ENCODE results near the gene BAD.

BAD gene

DNA sequence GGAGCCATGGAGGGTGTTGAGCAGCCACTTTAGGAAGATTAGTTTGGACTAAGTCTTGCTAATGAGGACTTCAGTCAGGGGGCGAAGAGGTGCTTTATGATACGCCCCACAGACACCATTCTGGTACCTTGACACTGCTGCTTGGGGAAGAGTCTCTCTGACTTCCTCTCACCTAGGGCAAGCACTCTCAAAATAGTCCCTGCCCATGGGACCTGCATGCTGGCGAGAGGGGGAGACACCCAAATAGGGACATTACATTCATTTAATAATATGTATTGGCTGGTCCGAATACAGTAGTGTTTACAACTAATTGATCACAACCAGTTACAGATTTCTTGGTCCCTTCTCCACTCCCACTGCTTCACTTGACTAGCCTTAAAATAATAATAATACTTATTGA is 11.3 kb upstream of the BAD start:
- no peak for DNase-seq

DNA sequence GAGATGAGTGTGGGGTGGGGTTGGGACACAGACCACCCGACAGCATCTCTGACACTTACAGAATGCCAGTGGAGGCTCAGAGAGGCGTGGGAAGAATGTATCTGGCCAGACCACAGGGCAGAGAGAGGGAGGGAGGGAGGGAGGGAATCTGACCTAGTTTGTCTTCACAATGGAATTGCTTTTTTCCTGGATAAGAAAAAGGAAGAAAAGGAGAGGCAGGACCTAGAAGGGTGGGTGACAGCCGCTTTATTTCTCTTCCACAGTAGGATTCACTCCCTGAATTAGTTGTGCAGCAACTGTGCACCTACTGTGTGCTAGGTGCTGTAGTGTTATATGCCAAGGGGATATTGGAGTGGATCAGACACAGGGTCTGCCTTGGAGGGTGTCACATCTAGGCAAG is 10.3 kb upstream of the BAD start:
- no peak for DNase-seq

GRCh38 chr11:64292460-64293254 is 8.2 kb upstream of the BAD start:
- no peak for DNase-seq

- DNase-seq, result peak; percentile 22
These were observed 7.4 kb upstream of the BAD start for GRCh38 chr11:64291752-64292459.

- DNase-seq, result no peak
These were observed 6.8 kb upstream of the BAD start, which contains the start of gene KCNK4 for GRCh38 chr11:64291262-64291751. Gene KCNK4, plus strand, starts transcription at chr11:64291302. Its CDS starts 1,717 bp downstream, at chr11:64293019.

GRCh38 chr11:64290352-64291261 is 6.1 kb upstream of the BAD start:
- DNase-seq, result no peak

GRCh38 chr11:64289002-64289564 is 4.6 kb upstream of the BAD start:
- no peak for DNase-seq

- no peak for DNase-seq
These were observed 3.9 kb upstream of the BAD start for GRCh38 chr11:64288353-64288750.

DNA sequence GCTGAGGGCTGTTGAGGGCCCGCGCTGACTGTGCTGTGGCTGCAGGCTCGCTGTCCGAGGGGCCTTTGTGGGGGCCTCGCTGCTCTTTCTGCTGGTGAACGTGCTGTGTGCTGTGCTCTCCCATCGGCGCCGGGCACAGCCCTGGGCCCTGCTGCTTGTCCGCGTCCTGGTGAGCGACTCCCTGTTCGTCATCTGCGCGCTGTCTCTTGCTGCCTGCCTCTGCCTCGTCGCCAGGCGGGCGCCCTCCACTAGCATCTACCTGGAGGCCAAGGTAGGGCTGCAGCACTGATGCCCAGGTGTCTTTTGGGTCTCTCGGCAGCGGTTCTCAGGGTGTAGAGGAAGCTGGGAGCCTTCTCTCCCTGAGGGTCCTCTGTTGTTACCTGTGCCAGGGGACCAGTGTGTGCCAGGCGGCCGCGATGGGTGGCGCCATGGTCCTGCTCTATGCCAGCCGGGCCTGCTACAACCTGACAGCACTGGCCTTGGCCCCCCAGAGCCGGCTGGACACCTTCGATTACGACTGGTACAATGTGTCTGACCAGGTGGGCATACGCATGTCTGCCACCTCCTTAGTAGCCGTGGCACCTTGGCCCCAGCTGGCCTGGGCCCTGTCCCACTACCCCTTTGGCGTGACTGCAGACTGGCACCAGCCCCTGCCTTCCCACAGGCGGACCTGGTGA is 3.3 kb upstream of the BAD start:
- DNase-seq, result no peak

DNA sequence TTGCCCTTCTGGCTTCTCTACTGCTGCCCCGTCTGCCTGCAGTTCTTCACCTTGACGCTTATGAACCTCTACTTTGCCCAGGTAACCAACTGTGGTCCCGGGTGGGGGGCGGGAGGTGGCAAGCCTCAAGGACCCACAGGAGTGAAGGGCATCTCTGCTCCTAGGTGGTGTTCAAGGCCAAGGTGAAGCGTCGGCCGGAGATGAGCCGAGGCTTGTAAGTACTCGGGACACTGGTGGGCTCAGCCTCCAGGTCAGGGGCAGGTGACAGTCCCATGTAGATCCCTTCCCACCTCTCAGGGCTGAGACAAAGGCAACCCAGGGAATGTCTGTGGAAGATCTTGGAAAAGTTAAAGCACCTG is 2.3 kb upstream of the BAD start:
- DNase-seq, result no peak

DNA sequence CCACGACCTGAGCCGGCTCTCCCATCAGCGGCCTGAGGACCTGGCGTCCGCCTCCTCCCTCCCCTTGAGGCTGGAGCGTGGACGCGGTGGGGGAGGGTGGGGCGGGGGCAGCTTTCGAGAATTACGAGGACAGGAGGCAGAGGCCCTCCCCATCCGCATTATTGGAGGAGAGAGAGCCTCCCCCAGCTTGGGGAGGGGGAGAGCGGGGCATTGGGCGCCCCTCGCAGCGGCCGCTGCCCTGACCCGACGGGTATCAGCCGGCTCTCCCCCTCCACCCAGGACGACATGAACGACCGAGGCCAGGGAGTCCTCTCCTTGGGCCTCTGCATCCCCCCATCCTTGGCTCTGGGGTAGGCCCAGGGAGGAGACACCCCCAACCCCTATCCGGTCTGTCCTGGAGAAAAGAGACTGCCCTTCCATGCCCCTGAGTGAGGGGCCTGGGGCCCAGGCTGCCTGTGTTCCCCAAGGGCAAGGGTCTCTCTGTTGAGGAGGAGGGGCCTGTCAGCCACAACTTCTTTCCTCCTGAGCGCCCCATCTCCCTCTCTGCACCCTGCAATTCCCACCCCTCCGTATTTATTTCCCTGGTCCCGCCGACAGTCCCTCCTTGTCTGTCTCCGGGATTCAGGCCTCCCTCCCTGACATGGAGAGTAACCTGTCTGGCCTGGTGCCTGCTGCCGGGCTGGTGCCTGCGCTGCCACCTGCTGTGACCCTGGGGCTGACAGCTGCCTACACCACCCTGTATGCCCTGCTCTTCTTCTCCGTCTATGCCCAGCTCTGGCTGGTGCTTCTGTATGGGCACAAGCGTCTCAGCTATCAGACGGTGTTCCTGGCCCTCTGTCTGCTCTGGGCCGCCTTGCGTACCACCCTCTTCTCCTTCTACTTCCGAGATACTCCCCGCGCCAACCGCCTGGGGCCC is 1.7 kb upstream of the BAD start:
- DNase-seq, result peak; percentile 19

DNA sequence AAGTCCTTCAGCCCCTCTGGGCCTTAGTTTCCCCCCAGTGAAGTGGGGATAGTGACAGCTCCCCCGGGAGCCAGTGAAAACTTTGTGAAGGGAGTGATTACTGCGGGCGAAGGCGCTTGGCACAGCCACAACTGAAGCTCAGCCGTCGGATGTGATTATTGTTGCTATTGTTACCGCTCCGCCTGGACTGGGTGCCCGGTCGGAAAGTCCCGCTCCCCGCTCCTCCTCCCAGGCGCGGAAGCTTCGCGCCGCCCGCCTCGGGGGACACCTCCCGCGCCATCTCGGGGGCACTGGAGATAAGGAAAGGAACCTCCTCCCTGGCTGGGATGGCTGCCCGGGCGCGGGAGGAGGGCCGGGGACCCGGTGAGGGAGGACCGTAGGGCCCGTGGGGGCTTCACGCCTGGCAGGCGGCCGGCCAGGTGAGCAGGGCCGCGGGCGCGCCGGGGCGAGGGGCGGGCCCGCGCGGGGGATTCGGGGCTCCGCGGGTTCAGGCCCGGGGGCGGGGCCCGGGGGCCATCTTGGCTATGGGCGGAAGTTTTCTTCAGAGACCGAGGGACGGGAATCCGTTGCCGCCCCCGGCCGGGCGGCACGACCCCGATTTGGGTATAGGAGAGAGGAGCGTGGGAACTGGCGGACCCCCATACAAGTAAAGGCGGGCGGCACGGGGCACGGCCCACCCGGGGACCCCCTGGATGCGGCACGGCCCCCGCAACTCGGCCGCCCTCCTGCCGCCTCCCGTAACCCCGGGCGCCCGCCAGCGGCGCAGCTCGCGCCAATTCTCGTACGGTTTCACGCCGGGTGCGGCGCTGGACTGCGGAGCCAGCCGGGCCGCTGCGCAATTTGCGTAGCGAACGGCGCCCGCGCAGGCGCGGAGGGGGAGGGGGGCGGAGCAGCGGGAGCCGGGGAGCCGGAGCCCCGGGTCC is 758 bp upstream of the BAD start, which contains the start of gene GPR137:
Gene GPR137 (plus strand): TSS at position 887 of the 923 bp plus-strand sequence. CDS start 677 bp downstream, outside the sequence.
- DNase-seq, result peak; percentile 91

DNA sequence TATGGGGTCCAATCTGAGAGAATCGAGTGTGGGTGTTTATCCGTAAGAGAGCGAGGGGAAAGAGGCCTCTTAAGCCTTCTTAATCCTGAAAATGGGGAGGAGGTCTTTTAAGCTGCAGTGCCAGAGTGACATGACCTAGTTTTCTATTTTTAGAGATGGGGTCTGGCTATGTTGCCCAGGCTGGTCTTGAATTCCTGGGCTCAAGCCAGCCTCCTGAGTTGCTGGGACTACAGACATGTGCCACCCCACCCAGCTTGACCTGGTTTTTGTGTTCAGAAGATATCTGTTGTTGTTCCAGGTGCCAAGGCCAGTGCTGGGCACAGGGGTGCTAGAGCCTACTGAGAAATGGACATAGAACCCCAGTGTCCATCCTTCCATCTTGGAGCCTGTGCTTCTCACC is 1.4 kb downstream of the BAD start:
- no peak for DNase-seq

GRCh38 chr11:64281957-64282770 is 2.3 kb downstream of the BAD start:
- no peak for DNase-seq

DNA sequence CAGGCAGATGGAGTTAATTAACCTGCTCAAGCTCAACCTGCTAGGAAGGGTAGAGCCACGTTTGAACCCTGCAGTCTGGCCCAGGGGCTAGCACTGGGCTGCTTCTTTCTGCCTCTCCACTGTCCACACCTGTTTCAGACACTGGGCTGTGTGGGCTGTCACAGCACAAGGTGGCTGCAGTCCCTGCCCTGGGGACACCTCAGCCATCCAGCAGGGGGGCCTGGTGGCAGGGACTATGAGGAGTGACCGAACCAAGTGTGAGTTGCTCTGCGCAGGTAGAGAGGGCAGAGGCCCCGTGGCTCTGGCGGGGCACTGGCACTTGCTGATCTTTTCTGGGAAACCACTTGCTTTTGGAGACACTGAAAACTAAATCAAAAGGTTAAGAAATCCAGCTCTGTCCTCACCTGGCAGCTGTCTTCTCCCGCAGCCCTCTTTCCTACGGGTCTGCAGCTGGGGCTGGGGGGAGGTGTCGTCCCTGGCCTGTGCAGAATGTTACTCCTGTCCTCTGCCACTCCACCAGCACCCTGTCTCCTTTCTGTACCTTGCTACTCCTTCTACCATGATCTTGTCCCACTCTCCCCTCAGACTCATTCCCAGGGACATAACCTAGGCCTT is 5.8 kb downstream of the BAD start:
- DNase-seq, result no peak

DNA sequence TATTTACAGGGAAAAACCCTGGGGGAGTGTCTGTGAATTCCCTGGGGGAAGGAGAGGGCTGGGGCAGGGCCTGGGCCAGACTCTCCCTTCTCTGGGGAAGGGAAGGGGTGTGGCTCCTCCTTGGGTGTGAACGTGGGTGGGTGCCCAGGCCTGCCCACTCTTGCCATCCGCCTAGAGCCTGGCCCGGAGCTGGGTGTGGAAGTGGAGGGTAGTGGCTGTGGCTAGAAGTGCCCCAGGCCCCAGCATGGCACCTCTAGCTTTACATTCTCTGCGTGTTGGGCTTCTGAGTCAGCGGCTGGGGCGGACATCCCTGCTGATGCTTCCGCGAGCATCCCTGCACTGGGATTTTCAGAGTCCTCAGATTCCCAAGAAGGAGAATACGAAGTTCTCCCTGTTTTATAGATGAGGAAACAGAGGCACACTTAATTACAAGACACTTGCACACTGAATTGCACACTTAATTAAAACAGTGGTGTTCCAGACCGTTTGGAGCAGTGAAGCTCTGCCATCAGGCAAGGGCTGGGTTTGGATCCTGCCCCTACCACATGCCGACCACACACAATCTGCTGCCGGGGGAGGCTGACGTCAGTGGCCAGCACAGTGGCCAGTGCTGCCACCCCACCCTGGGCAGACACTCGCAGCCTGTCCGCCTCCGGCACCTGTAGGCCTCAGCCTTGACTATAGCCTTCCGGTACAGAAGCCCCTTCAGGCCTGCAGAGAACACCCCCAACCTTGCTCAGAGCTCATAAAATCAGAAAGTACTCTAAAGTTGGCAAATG is 7.6 kb downstream of the BAD start:
- DNase-seq, result no peak

GRCh38 chr11:64275841-64276240 is 8.6 kb downstream of the BAD start:
- DNase-seq, result no peak

All from activated naive CD4-positive, alpha-beta T cell treated with Interleukin-2 at 50 U/mL for 16 hours (primary cell).